ENCODE measurements around the gene CORO1C. TPM values are rescaled to one million over a fixed set of nuclear protein-coding genes. Genes with fewer than 3 reads are reported as not detected.

CORO1C gene
- polyA plus RNA-seq (2011; rRNA removed), result 245 and 296 TPM in 2 replicates
- 158 and 173 TPM in 2 replicates for polyA plus RNA-seq (2012; cell fraction: cytosol; rRNA removed)
- 116 and 183 TPM in 2 replicates for polyA plus RNA-seq (2012; cell fraction: nucleus; rRNA removed)
- 165 to 189 TPM (median 166 TPM) in 3 replicates for polyA plus RNA-seq (2017; fragmentation: RNase III; extraction: RNeasy Plus Mini Kit Qiagen cat#74134 plus additional on column Dnase treatment)
- polyA minus RNA-seq (2011; rRNA and poly(A)+ RNA removed), result 601 and 684 TPM in 2 replicates

GRCh38 chr12:108731105-108731865 is at the start of gene CORO1C:
Gene CORO1C, minus strand, starts transcription at chr12:108731518. Its CDS starts 30,200 bp downstream, at chr12:108701318.
- peak within 1 kb of the TSS; percentile 87 to 98 for H3K27ac ChIP-seq
- CTCF ChIA-PET, result interaction anchor here (1.0 to 4.9 kb wide), 9 partner anchors 10 to 67 kb away, joined by 3 to 24 read pairs (median 4); no protein-coding TSS in a partner anchor
- peak within 1 kb of the TSS; percentile 92 for H3K4me3 ChIP-seq
- 0% methylated on average over 1 of the region's 85 CpGs for WGBS (ENCODE audit: missing lambda C conversion rate)
- H3K9me3 ChIP-seq, result no peaks in the 10 kb centered on the region
- peak; percentile 67 to 74 for ATAC-seq
- peaks cover 62% of the 10 kb centered on the region for H3K4me1 ChIP-seq
- H3K4me2 ChIP-seq, result peak within 1 kb of the TSS; percentile 93
- no peak for FAIRE-seq
- DNase-seq (ENCODE audit: low read depth in 1 of 2, low spot score in 1 of 2), result peak; percentile 89 to 98
- POLR2A ChIA-PET, result interaction anchor here (0.8 to 1.7 kb wide), 4 partner anchors 8 to 73 kb away, joined by 3 to 6 read pairs (median 4); no protein-coding TSS in a partner anchor
- TF ChIP-seq PHF8 (IDR thresholded peaks at IDR 0.05; ENCODE audit: borderline replicate concordance, low read depth) (no peak; the same call in 1 of the 2 replicates), HES2 (IDR thresholded peaks at IDR 0.05) (no peak), SMC3 (IDR thresholded peaks at IDR 0.05) (0 out of 3 replicates have a peak, but pooled peaks have one; percentile 13), CHD2 (IDR thresholded peaks at IDR 0.05; ENCODE audit: low read length, partially characterized antibody) (no peak), HOXA7 (CRISPR knock-in tag; IDR thresholded peaks at IDR 0.05) (no peak), NR3C1 (IDR thresholded peaks at IDR 0.05) (no peak), RAD21 (conservative IDR thresholded peaks at IDR 0.05 in 1 of 2, IDR thresholded peaks at IDR 0.05 in 1 of 2) (peak; percentile 42 to 57; a peak in 4 of 5 replicates), HOXB13 (CRISPR knock-in tag; IDR thresholded peaks at IDR 0.05; ENCODE audit: low read depth) (no peak), TFCP2L1 (CRISPR knock-in tag; IDR thresholded peaks at IDR 0.05) (no peak), FOXS1 (CRISPR knock-in tag; IDR thresholded peaks at IDR 0.05) (no peak), POLR2A (IDR thresholded peaks at IDR 0.05; ENCODE audit: low read length) (peak; percentile 74), CEBPB (IDR thresholded peaks at IDR 0.05) (no peak), SREBF2 (IDR thresholded peaks at IDR 0.05) (no peak), KDM1A (IDR thresholded peaks at IDR 0.05; ENCODE audit: low read depth) (no peak), ELK1 (IDR thresholded peaks at IDR 0.05; ENCODE audit: low read depth, low read length) (no peak), HOXB5 (CRISPR knock-in tag; IDR thresholded peaks at IDR 0.05) (no peak), RCOR1 (IDR thresholded peaks at IDR 0.05; ENCODE audit: low read depth, low read length) (no peak), HEYL (CRISPR knock-in tag; IDR thresholded peaks at IDR 0.05) (no peak), FOSB (CRISPR knock-in tag; IDR thresholded peaks at IDR 0.05) (no peak), CBX8 (IDR thresholded peaks at IDR 0.05) (no peak), RFX5 (IDR thresholded peaks at IDR 0.05) (no peak), E2F6 (IDR thresholded peaks at IDR 0.05; ENCODE audit: borderline replicate concordance, low read depth) (no peak), POLR2AphosphoS2 (conservative IDR thresholded peaks at IDR 0.05; ENCODE audit: low read length) (no peak), ZFP36 (IDR thresholded peaks at IDR 0.05; ENCODE audit: borderline replicate concordance, partially characterized antibody) (no peak), CTCF (IDR thresholded peaks at IDR 0.05) (peak; percentile 69), JUN (IDR thresholded peaks at IDR 0.05) (peak; percentile 65 to 70; a peak in 4 of 5 replicates)
- TF ChIP-seq, protein P1, sequence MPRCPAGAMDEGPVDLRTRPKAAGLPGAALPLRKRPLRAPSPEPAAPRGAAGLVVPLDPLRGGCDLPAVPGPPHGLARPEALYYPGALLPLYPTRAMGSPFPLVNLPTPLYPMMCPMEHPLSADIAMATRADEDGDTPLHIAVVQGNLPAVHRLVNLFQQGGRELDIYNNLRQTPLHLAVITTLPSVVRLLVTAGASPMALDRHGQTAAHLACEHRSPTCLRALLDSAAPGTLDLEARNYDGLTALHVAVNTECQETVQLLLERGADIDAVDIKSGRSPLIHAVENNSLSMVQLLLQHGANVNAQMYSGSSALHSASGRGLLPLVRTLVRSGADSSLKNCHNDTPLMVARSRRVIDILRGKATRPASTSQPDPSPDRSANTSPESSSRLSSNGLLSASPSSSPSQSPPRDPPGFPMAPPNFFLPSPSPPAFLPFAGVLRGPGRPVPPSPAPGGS (IDR thresholded peaks at IDR 0.05), result peak; percentile 79
- TF ChIP-seq, protein P2, sequence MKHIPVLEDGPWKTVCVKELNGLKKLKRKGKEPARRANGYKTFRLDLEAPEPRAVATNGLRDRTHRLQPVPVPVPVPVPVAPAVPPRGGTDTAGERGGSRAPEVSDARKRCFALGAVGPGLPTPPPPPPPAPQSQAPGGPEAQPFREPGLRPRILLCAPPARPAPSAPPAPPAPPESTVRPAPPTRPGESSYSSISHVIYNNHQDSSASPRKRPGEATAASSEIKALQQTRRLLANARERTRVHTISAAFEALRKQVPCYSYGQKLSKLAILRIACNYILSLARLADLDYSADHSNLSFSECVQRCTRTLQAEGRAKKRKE (CRISPR knock-in tag; IDR thresholded peaks at IDR 0.05; ENCODE audit: low read depth), result no peak
- TF ChIP-seq, protein P3, sequence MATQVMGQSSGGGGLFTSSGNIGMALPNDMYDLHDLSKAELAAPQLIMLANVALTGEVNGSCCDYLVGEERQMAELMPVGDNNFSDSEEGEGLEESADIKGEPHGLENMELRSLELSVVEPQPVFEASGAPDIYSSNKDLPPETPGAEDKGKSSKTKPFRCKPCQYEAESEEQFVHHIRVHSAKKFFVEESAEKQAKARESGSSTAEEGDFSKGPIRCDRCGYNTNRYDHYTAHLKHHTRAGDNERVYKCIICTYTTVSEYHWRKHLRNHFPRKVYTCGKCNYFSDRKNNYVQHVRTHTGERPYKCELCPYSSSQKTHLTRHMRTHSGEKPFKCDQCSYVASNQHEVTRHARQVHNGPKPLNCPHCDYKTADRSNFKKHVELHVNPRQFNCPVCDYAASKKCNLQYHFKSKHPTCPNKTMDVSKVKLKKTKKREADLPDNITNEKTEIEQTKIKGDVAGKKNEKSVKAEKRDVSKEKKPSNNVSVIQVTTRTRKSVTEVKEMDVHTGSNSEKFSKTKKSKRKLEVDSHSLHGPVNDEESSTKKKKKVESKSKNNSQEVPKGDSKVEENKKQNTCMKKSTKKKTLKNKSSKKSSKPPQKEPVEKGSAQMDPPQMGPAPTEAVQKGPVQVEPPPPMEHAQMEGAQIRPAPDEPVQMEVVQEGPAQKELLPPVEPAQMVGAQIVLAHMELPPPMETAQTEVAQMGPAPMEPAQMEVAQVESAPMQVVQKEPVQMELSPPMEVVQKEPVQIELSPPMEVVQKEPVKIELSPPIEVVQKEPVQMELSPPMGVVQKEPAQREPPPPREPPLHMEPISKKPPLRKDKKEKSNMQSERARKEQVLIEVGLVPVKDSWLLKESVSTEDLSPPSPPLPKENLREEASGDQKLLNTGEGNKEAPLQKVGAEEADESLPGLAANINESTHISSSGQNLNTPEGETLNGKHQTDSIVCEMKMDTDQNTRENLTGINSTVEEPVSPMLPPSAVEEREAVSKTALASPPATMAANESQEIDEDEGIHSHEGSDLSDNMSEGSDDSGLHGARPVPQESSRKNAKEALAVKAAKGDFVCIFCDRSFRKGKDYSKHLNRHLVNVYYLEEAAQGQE (IDR thresholded peaks at IDR 0.05), result no peak
